AG09309 (cell line): ENCODE data around the gene RCOR2.
"Not testable (repeated sequence)": the region's sequence is repeated elsewhere in the genome, so short reads cannot be mapped to it uniquely, and the experiment has no call there.

ENCODE experiments used
- DNase-seq: peaks from one replicate; pipeline ENCODE4 v3.0.0-alpha.2; 2010; ENCODE audit warnings: low read depth
- H3K4me3 ChIP-seq: 2 replicates; pipeline ENCODE4 v1.5.1; 2011; ENCODE audit warnings: mild to moderate bottlenecking, low read depth, low read length, moderate library complexity; ENCODE audit not compliant: control insufficient read depth
- CTCF ChIP-seq: IDR thresholded peaks from 2 replicates; pipeline ENCODE4 v1.5.1; 2011; ENCODE audit warnings: mild to moderate bottlenecking, low read depth, low read length, inconsistent platforms; ENCODE audit not compliant: insufficient read depth, control insufficient read depth; ENCODE audit errors: missing control alignments

Gene RCOR2

GRCh38 chr11:63916837-63917691 lies at the start of gene RCOR2:
TSS of gene RCOR2 (minus strand) at chr11:63917164. CDS start at chr11:63916456, 708 bp downstream.
- no peak for DNase-seq
- no peak for TF ChIP-seq CTCF
- peak within 1 kb of the TSS; percentile 50 for H3K4me3 ChIP-seq

GRCh38 chr11:63966444-63966843 lies 49.5 kb upstream of the RCOR2 start:
- no peak overlapping the region for H3K4me3 ChIP-seq
- no peak for DNase-seq
- TF ChIP-seq CTCF, result no peak

GRCh38 chr11:63963895-63964294 lies 46.9 kb upstream of the RCOR2 start:
- H3K4me3 ChIP-seq, DNase-seq: not testable (repeated sequence)

- DNase-seq, result no peak
These were observed 44.8 kb upstream of the RCOR2 start for GRCh38 chr11:63961608-63962412.

GRCh38 chr11:63958008-63958407 lies 41.0 kb upstream of the RCOR2 start:
- TF ChIP-seq CTCF, result no peak
- DNase-seq, result no peak
- no peak overlapping the region for H3K4me3 ChIP-seq

More at GRCh38 chr11:63961608-63962412, 44.8 kb upstream of the RCOR2 start:
- TF ChIP-seq CTCF, result no peak
- H3K4me3 ChIP-seq, result no peak overlapping the region

- H3K4me3 ChIP-seq, result no peak overlapping the region
- DNase-seq, result no peak
- TF ChIP-seq CTCF, result no peak
These were observed 35.6 kb upstream of the RCOR2 start for GRCh38 chr11:63952570-63952969.
